Smooth muscle cell (in vitro differentiated cells): Measurements from ENCODE around the gene TREX2. TPM values are rescaled to one million over a fixed set of nuclear protein-coding genes. Genes with fewer than 3 reads are reported as not detected.

Experiments
- DNase-seq: peaks from one replicate; lab custom pipeline; 2025; ENCODE audit not compliant: unreplicated experiment; lab: John Stamatoyannopoulos, UW
- H2AFZ ChIP-seq: fragments of 200-600 bp; sonication (generic); 2 replicates; pipeline ENCODE4 v1.6.0; 2016; ENCODE audit warnings: antibody characterized with exemption, low read depth, mild to moderate bottlenecking
- H3F3A ChIP-seq: fragments of 200-600 bp; sonication (generic); 2 replicates; pipeline ENCODE4 v1.6.0; 2017; ENCODE audit warnings: antibody characterized with exemption, low read depth
- H3K27ac ChIP-seq: fragments of 200-600 bp; sonication (generic); 2 replicates; pipeline ENCODE4 v1.5.1; 2016; ENCODE audit warnings: low read depth, mild to moderate bottlenecking
- H3K27me3 ChIP-seq: fragments of 200-600 bp; sonication (generic); 2 replicates; pipeline ENCODE4 v1.6.1; 2016; ENCODE audit warnings: low read depth, mild to moderate bottlenecking
- H3K36me3 ChIP-seq: fragments of 200-600 bp; sonication (generic); 2 replicates; pipeline ENCODE4 v1.5.1; 2016; ENCODE audit warnings: low read depth
- H3K4me1 ChIP-seq: fragments of 200-600 bp; sonication (generic); 2 replicates; pipeline ENCODE4 v1.5.1; 2016; ENCODE audit warnings: low read depth
- H3K4me2 ChIP-seq: fragments of 200-600 bp; sonication (generic); 2 replicates; pipeline ENCODE4 v1.6.0; 2016; ENCODE audit warnings: mild to moderate bottlenecking
- H3K4me3 ChIP-seq: fragments of 200-600 bp; sonication (generic); 2 replicates; pipeline ENCODE4 v1.5.1; 2016; ENCODE audit warnings: mild to moderate bottlenecking
- H3K79me2 ChIP-seq: fragments of 200-600 bp; sonication (generic); 2 replicates; pipeline ENCODE4 v1.6.0; 2016; ENCODE audit warnings: low read depth, mild to moderate bottlenecking
- H3K9ac ChIP-seq: fragments of 200-600 bp; sonication (generic); 2 replicates; pipeline ENCODE4 v1.6.0; 2016; ENCODE audit warnings: low read depth
- H3K9me3 ChIP-seq: fragments of 200-600 bp; sonication (generic); replicated peaks from 2 replicates; pipeline ENCODE4 v1.5.1; 2016; ENCODE audit warnings: low read depth
- H4K20me1 ChIP-seq: fragments of 200-600 bp; sonication (generic); 2 replicates; pipeline ENCODE4 v1.6.0; 2016; ENCODE audit warnings: low read depth
- WGBS: methylation state at CpG from one replicate; pipeline ENCODE4 v1.1.7; 2016; ENCODE audit warnings: low lambda C conversion rate; 5-methylcytosine and 5-hydroxymethylcytosine counted together
- polyA plus RNA-seq: library from polyadenylated mRNA; unstranded; fragments of >200 nt; fragmentation: Nextera tagmentation; extraction: Ambion mirVana; gene quantifications from 2 replicates; pipeline ENCODE4 v1.2.1, GENCODE V29; 2016
- total RNA-seq: library from RNA; depleted of rRNA; stranded (reverse); fragments of >200 nt; gene quantifications from 2 replicates; pipeline ENCODE4 v1.2.3, GENCODE V29; 2014
- TF ChIP-seq, protein P1 (sequence below): fragments of 200-600 bp; sonication (generic); IDR thresholded peaks from 2 replicates; pipeline ENCODE4 v1.5.1; 2017; ENCODE audit warnings: borderline replicate concordance, mild to moderate bottlenecking, antibody characterized with exemption; ENCODE audit not compliant: insufficient read depth, poor library complexity, severe bottlenecking

TREX2 gene
- total and polyA plus RNA-seq, 2 experiments from 2014 or later, result 0.41 to 4.0 TPM

- DNase-seq, result no peak
- no peak overlapping the region for H3K27ac ChIP-seq
- H3K4me3 ChIP-seq, result no peak overlapping the region
- no peaks in the 10 kb centered on the region for H3K9me3 ChIP-seq
- TF ChIP-seq, protein P1, sequence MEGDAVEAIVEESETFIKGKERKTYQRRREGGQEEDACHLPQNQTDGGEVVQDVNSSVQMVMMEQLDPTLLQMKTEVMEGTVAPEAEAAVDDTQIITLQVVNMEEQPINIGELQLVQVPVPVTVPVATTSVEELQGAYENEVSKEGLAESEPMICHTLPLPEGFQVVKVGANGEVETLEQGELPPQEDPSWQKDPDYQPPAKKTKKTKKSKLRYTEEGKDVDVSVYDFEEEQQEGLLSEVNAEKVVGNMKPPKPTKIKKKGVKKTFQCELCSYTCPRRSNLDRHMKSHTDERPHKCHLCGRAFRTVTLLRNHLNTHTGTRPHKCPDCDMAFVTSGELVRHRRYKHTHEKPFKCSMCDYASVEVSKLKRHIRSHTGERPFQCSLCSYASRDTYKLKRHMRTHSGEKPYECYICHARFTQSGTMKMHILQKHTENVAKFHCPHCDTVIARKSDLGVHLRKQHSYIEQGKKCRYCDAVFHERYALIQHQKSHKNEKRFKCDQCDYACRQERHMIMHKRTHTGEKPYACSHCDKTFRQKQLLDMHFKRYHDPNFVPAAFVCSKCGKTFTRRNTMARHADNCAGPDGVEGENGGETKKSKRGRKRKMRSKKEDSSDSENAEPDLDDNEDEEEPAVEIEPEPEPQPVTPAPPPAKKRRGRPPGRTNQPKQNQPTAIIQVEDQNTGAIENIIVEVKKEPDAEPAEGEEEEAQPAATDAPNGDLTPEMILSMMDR, result no peak
- H3K79me2 ChIP-seq, result no peaks in the 10 kb centered on the region
- WGBS, result 92% methylated on average over 26 of the region's 26 CpGs
- H3K9ac ChIP-seq, result no peak overlapping the region
- H2AFZ ChIP-seq, result no peak overlapping the region
- no peaks in the 10 kb centered on the region for H3F3A ChIP-seq
- H3K27me3 ChIP-seq, result no peaks in the 10 kb centered on the region
- no peaks in the 10 kb centered on the region for H3K4me1 ChIP-seq
- H3K36me3 ChIP-seq, result no peaks in the 10 kb centered on the region
- no peak overlapping the region for H3K4me2 ChIP-seq
- no peaks in the 10 kb centered on the region for H4K20me1 ChIP-seq
Observed at GRCh38 chrX:153450114-153450948, 4.5 kb upstream of the TREX2 start.

DNA sequence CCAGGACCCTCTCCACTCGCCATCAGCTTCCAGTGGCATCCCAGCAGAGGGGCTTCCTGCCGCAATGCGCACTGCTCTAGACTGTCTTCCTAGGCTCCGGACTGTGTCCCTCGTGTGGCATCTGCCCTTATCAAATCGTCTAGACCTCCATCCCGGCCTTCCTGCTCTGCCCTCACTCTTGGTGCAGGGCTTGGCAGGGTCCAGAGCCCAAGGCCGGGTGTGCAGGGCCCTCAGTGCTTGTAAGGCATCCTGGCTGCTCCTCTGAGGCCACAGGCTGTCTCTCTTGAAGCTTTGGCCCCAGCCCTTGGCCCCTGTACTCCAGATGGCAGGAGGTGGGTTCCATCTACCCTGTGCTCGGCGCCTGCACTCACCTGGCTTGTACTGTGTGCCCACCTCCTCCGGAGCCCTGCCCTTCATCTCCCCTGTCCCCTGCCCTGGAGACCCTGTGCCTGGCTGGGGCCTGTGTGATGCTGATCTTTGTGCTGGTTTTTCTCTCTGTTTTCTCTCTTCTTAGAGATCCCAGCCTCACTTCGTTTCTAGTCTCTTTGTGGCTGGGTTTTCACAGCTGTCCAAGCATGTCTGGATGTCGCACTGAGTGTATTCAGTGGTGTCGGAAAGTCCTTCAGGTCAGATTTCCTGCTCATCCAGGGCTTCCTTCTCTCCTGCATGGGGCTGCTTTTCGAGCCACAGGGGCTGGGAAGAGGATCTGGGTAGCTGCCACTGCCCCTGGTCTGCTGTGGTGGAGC lies 3.7 kb upstream of the TREX2 start:
- TF ChIP-seq, protein P1, result no peak
- Histone ChIP-seq H3K36me3 (no peaks in the 10 kb centered on the region), H3K4me1 (no peaks in the 10 kb centered on the region), H3K9ac (no peak overlapping the region), H3K4me2 (no peak overlapping the region), H3K27me3 (no peaks in the 10 kb centered on the region), H3K4me3 (no peak overlapping the region), H3K27ac (no peak overlapping the region), H4K20me1 (no peaks in the 10 kb centered on the region), H3K79me2 (no peaks in the 10 kb centered on the region), H2AFZ (no peak overlapping the region), H3K9me3 (no peaks in the 10 kb centered on the region), H3F3A (no peaks in the 10 kb centered on the region)
- no peak for DNase-seq
- 78% methylated on average over 15 of the region's 15 CpGs for WGBS

- H3K4me3 ChIP-seq, result no peak overlapping the region
- TF ChIP-seq, protein P1, result no peak
- no peak overlapping the region for H3K4me2 ChIP-seq
- no peaks in the 10 kb centered on the region for H3K36me3 ChIP-seq
- no peak overlapping the region for H3K9ac ChIP-seq
- 88% methylated on average over 21 of the region's 21 CpGs for WGBS
- H3K9me3 ChIP-seq, result no peaks in the 10 kb centered on the region
- no peaks in the 10 kb centered on the region for H3F3A ChIP-seq
- no peaks in the 10 kb centered on the region for H3K4me1 ChIP-seq
- H3K27ac ChIP-seq, result no peak overlapping the region
- H3K27me3 ChIP-seq, result no peaks in the 10 kb centered on the region
- no peak overlapping the region for H2AFZ ChIP-seq
- H4K20me1 ChIP-seq, result no peaks in the 10 kb centered on the region
- no peak for DNase-seq
- H3K79me2 ChIP-seq, result no peaks in the 10 kb centered on the region
Observed at GRCh38 chrX:153448556-153449367, 2.9 kb upstream of the TREX2 start.
